ENCODE measurements around the gene SH3GL3. TPM values are rescaled to one million over a fixed set of nuclear protein-coding genes. Genes with fewer than 3 reads are reported as not detected.

SH3GL3 gene
- total and polyA plus RNA-seq, 4 donors = 0.48 to 0.62 TPM; not detected in 2

DNA sequence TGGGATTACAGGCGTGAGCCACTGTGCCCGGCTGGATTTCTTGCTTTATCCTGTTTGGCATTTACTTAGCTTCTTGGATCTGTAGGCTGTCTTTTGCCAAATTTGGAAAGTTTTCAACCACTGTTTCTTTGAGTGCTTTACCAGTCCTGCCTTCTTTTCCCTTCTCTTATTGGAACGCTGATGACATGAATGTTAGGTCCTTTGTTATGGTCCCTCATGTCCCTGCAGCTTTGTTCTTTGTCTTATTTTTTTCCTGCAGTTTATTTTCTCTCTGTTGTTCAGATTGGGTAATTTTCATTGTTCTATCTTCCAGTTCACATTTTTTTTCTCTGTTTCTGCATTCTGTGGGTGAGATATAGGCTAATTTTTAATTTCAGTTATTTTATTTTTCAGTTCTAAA lies 25.0 kb downstream of the SH3GL3 start:
- H3K27me3 ChIP-seq (ENCODE audit: control insufficient read depth in 1 of 2, insufficient read depth in 2 of 2, low read length in 1 of 2) = no peaks in the 10 kb centered on the region
- no peak for ATAC-seq (ENCODE audit: low FRiP score)
- H3K9me3 ChIP-seq (ENCODE audit: control insufficient read depth, low read length) = no peaks in the 10 kb centered on the region
- no peak for DNase-seq
- H3K4me3 ChIP-seq (ENCODE audit: low read length in 2 of 2) = no peak overlapping the region
- no peaks in the 10 kb centered on the region for H3K4me1 ChIP-seq (ENCODE audit: control insufficient read depth in 1 of 2, insufficient read depth in 2 of 2, low read length in 2 of 2)
- no peak overlapping the region for H3K27ac ChIP-seq (ENCODE audit: low read depth in 1 of 2, low read length in 2 of 2)
- no peaks in the 10 kb centered on the region for H3K36me3 ChIP-seq (ENCODE audit: control insufficient read depth in 1 of 2, insufficient read depth in 2 of 2, low read length in 1 of 2)
- 55 to 69% methylated on average over 3 of the region's 3 CpGs for WGBS, 2 donors
- intact Hi-C loops (cut with DNase I) = no loop called here

GRCh38 chr15:83472797-83473196 lies 25.7 kb downstream of the SH3GL3 start:
- no peaks in the 10 kb centered on the region for H3K27me3 ChIP-seq (ENCODE audit: control insufficient read depth in 1 of 2, insufficient read depth in 2 of 2, low read length in 1 of 2)
- H3K4me3 ChIP-seq (ENCODE audit: low read length in 2 of 2) = no peak overlapping the region
- intact Hi-C loops (cut with DNase I) = no loop called here
- peaks cover 0 to 1% of the 10 kb centered on the region in 2 donors for H3K4me1 ChIP-seq (ENCODE audit: control insufficient read depth in 1 of 2, insufficient read depth in 2 of 2, low read length in 2 of 2)
- ATAC-seq (ENCODE audit: low FRiP score) = no peak
- WGBS, 2 donors = 96 to 97% methylated on average over 4 of the region's 4 CpGs
- DNase-seq = no peak
- H3K9me3 ChIP-seq (ENCODE audit: control insufficient read depth, low read length) = no peaks in the 10 kb centered on the region
- no peaks in the 10 kb centered on the region for H3K36me3 ChIP-seq (ENCODE audit: control insufficient read depth in 1 of 2, insufficient read depth in 2 of 2, low read length in 1 of 2)
- H3K27ac ChIP-seq (ENCODE audit: low read depth in 1 of 2, low read length in 2 of 2) = no peak overlapping the region

GRCh38 chr15:83474578-83474977 lies 27.4 kb downstream of the SH3GL3 start:
- ATAC-seq (ENCODE audit: low FRiP score) = no peak
- no peak for DNase-seq
- WGBS, 2 donors = 61 to 74% methylated on average over 4 of the region's 4 CpGs

GRCh38 chr15:83475551-83475950 lies 28.4 kb downstream of the SH3GL3 start:
- 29 to 36% methylated on average over 2 of the region's 2 CpGs for WGBS, 2 donors

More at GRCh38 chr15:83474578-83474977, 27.4 kb downstream of the SH3GL3 start:
- Histone ChIP-seq H3K36me3 (ENCODE audit: control insufficient read depth in 1 of 2, insufficient read depth in 2 of 2, low read length in 1 of 2) (no peaks in the 10 kb centered on the region), H3K4me1 (ENCODE audit: control insufficient read depth in 1 of 2, insufficient read depth in 2 of 2, low read length in 2 of 2) (peaks cover 0 to 4% of the 10 kb centered on the region in 2 donors), H3K27ac (ENCODE audit: low read depth in 1 of 2, low read length in 2 of 2) (no peak overlapping the region), H3K27me3 (ENCODE audit: control insufficient read depth in 1 of 2, insufficient read depth in 2 of 2, low read length in 1 of 2) (no peaks in the 10 kb centered on the region), H3K9me3 (ENCODE audit: control insufficient read depth, low read length) (no peaks in the 10 kb centered on the region), H3K4me3 (ENCODE audit: low read length in 2 of 2) (no peak overlapping the region)
- intact Hi-C loops (cut with DNase I) = no loop called here

GRCh38 chr15:83476066-83476465 lies 28.9 kb downstream of the SH3GL3 start:
- no peaks in the 10 kb centered on the region for H3K27me3 ChIP-seq (ENCODE audit: control insufficient read depth in 1 of 2, insufficient read depth in 2 of 2, low read length in 1 of 2)
- H3K4me1 ChIP-seq (ENCODE audit: control insufficient read depth in 1 of 2, insufficient read depth in 2 of 2, low read length in 2 of 2) = peaks cover 0 to 4% of the 10 kb centered on the region in 2 donors
- no peak overlapping the region for H3K4me3 ChIP-seq (ENCODE audit: low read length in 2 of 2)
- H3K9me3 ChIP-seq (ENCODE audit: control insufficient read depth, low read length) = no peaks in the 10 kb centered on the region
- intact Hi-C loops (cut with DNase I) = no loop called here
- ATAC-seq (ENCODE audit: low FRiP score) (no peak), DNase-seq (no peak)
- H3K36me3 ChIP-seq (ENCODE audit: control insufficient read depth in 1 of 2, insufficient read depth in 2 of 2, low read length in 1 of 2) = no peaks in the 10 kb centered on the region
- WGBS, 2 donors = 9 to 18% methylated on average over 2 of the region's 2 CpGs
- H3K27ac ChIP-seq (ENCODE audit: low read depth in 1 of 2, low read length in 2 of 2) = no peak overlapping the region

More at GRCh38 chr15:83475551-83475950, 28.4 kb downstream of the SH3GL3 start:
- no peak overlapping the region for H3K27ac ChIP-seq (ENCODE audit: low read depth in 1 of 2, low read length in 2 of 2)
- no peak for DNase-seq
- no peak for ATAC-seq (ENCODE audit: low FRiP score)
- intact Hi-C loops (cut with DNase I) = no loop called here
- H3K9me3 ChIP-seq (ENCODE audit: control insufficient read depth, low read length) = no peaks in the 10 kb centered on the region
- H3K27me3 ChIP-seq (ENCODE audit: control insufficient read depth in 1 of 2, insufficient read depth in 2 of 2, low read length in 1 of 2) = no peaks in the 10 kb centered on the region
- no peak overlapping the region for H3K4me3 ChIP-seq (ENCODE audit: low read length in 2 of 2)
- no peaks in the 10 kb centered on the region for H3K36me3 ChIP-seq (ENCODE audit: control insufficient read depth in 1 of 2, insufficient read depth in 2 of 2, low read length in 1 of 2)
- peaks cover 0 to 4% of the 10 kb centered on the region in 2 donors for H3K4me1 ChIP-seq (ENCODE audit: control insufficient read depth in 1 of 2, insufficient read depth in 2 of 2, low read length in 2 of 2)

DNA sequence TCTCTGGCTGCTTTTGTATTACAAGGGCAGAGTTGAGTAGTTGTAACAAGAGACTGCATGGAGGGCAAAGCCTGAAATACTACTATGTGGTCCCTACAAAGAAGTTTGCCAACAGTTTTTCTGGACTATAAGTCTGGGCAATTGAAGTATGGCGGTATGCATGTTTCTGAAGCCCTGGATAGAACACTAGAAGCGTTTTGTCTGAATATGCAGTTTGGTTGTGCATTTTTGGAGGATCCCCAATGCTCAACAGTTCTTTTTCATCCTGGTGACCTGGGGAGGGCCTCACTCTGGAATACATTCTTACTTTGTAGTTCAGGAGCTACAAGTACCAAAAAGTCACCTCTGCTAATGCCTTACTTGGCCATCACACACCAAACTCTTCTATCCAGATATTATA lies 29.6 kb downstream of the SH3GL3 start:
- WGBS, 2 donors = 22 to 43% methylated on average over 2 of the region's 2 CpGs
- Histone ChIP-seq H3K4me3 (ENCODE audit: low read length in 2 of 2) (no peak overlapping the region), H3K9me3 (ENCODE audit: control insufficient read depth, low read length) (no peaks in the 10 kb centered on the region), H3K4me1 (ENCODE audit: control insufficient read depth in 1 of 2, insufficient read depth in 2 of 2, low read length in 2 of 2) (peaks cover 0 to 4% of the 10 kb centered on the region in 2 donors), H3K27me3 (ENCODE audit: control insufficient read depth in 1 of 2, insufficient read depth in 2 of 2, low read length in 1 of 2) (no peaks in the 10 kb centered on the region), H3K36me3 (ENCODE audit: control insufficient read depth in 1 of 2, insufficient read depth in 2 of 2, low read length in 1 of 2) (no peaks in the 10 kb centered on the region), H3K27ac (ENCODE audit: low read depth in 1 of 2, low read length in 2 of 2) (peak overlapping the region; percentile 33 to 34)
- DNase-seq (no peak), ATAC-seq (ENCODE audit: low FRiP score) (no peak)
- intact Hi-C loops (cut with DNase I) = no loop called here

GRCh38 chr15:83477172-83477807 lies 30.1 kb downstream of the SH3GL3 start:
- intact Hi-C loops (cut with DNase I) = no loop called here
- Histone ChIP-seq H3K4me3 (ENCODE audit: low read length in 2 of 2) (no peak overlapping the region), H3K9me3 (ENCODE audit: control insufficient read depth, low read length) (no peaks in the 10 kb centered on the region), H3K27me3 (ENCODE audit: control insufficient read depth in 1 of 2, insufficient read depth in 2 of 2, low read length in 1 of 2) (no peaks in the 10 kb centered on the region), H3K4me1 (ENCODE audit: control insufficient read depth in 1 of 2, insufficient read depth in 2 of 2, low read length in 2 of 2) (peaks cover 0 to 4% of the 10 kb centered on the region in 2 donors), H3K27ac (ENCODE audit: low read depth in 1 of 2, low read length in 2 of 2) (no peak overlapping the region), H3K36me3 (ENCODE audit: control insufficient read depth in 1 of 2, insufficient read depth in 2 of 2, low read length in 1 of 2) (no peaks in the 10 kb centered on the region)
- WGBS, 2 donors = 5 to 16% methylated on average over 3 of the region's 3 CpGs
- DNase-seq (no peak), ATAC-seq (ENCODE audit: low FRiP score) (no peak)

DNA sequence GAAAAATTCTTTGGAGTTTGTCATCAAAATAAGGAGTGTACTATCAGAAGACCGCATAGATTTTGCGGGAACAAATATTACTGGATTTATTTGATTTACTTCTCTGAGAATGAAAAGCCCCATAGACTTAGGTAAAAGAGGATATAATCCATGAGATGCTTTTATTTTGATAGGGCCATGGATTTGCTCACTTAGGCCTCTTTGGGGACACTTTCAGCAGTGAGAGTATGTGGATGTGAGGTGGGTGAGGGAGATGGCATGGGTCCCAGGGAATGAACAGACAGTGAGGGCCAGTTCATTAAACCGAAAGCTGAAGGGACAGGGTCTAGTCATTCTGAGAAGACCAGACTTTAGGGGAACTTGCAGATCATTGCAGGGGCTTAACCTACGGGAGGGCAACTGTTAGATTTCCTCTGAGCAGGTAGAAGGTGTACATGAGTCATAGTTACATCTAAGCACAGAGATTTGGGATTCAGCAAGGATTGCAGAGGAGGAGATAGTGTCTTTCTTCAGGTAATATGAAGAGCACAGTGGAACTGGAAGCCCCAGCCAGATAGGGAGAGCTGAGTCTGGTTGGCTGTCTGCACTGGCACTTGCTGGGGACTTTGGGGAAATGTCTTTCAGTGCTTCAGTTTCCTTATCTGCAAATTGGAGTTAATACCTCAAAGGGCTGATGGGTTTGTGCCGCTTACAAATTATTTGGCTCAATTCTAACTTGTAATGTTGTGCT lies 30.8 kb downstream of the SH3GL3 start:
- Histone ChIP-seq H3K9me3 (ENCODE audit: control insufficient read depth, low read length) (no peaks in the 10 kb centered on the region), H3K4me1 (ENCODE audit: control insufficient read depth in 1 of 2, insufficient read depth in 2 of 2, low read length in 2 of 2) (peaks cover 0 to 4% of the 10 kb centered on the region in 2 donors), H3K27ac (ENCODE audit: low read depth in 1 of 2, low read length in 2 of 2) (no peak overlapping the region), H3K27me3 (ENCODE audit: control insufficient read depth in 1 of 2, insufficient read depth in 2 of 2, low read length in 1 of 2) (no peaks in the 10 kb centered on the region), H3K36me3 (ENCODE audit: control insufficient read depth in 1 of 2, insufficient read depth in 2 of 2, low read length in 1 of 2) (no peaks in the 10 kb centered on the region), H3K4me3 (ENCODE audit: low read length in 2 of 2) (no peak overlapping the region)
- no peak for DNase-seq
- WGBS, 2 donors = 51 to 60% methylated on average over 5 of the region's 5 CpGs
- no peak for ATAC-seq (ENCODE audit: low FRiP score)
- intact Hi-C loops (cut with DNase I) = no loop called here

DNA sequence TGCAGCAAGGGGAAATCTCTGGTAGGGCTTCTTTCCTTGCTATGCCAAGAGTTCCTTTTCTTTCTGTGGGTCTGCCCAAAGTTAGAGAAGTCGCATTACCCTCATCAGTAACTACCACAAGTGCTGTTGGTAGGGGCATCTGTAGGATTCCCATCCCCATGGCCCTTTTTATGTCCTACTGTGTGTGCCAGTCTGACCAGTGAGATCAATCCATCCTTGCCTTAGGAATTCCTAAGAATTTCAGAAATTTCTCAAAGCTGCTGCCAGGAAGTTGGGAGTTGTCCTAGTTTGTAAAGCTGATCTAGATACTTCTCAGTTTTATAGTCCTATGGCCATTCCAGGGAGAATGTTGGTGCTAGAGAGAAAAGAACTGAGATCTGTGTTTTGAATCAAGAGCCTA lies 36.5 kb downstream of the SH3GL3 start:
- H3K27ac ChIP-seq (ENCODE audit: low read depth in 1 of 2, low read length in 2 of 2) = no peak overlapping the region
- no peaks in the 10 kb centered on the region for H3K27me3 ChIP-seq (ENCODE audit: control insufficient read depth in 1 of 2, insufficient read depth in 2 of 2, low read length in 1 of 2)
- H3K4me1 ChIP-seq (ENCODE audit: control insufficient read depth in 1 of 2, insufficient read depth in 2 of 2, low read length in 2 of 2) = no peaks in the 10 kb centered on the region
- peaks cover 4% of the 10 kb centered on the region for H3K9me3 ChIP-seq (ENCODE audit: control insufficient read depth, low read length)
- ATAC-seq (ENCODE audit: low FRiP score) (no peak), DNase-seq (no peak)
- WGBS, 2 donors = 94 to 100% methylated on average over 1 of the region's 1 CpG
- intact Hi-C loops (cut with DNase I) = no loop called here
- no peaks in the 10 kb centered on the region for H3K36me3 ChIP-seq (ENCODE audit: control insufficient read depth in 1 of 2, insufficient read depth in 2 of 2, low read length in 1 of 2)
- H3K4me3 ChIP-seq (ENCODE audit: low read length in 2 of 2) = no peak overlapping the region

Data from aorta (tissue), 5 donors.